HG03469 (cell line): ENCODE data around the gene CERS4.
"Not testable (repeated sequence)": the region's sequence is repeated elsewhere in the genome, so short reads cannot be mapped to it uniquely, and the experiment has no call there.

ENCODE experiments used
- ATAC-seq: cut with Tn5 transposase; IDR thresholded peaks from one replicate; pipeline ENCODE4 v1.9.1; 2021; ENCODE audit warnings: mild to moderate bottlenecking, moderate library complexity, moderate number of reproducible peaks; ENCODE audit not compliant: unreplicated experiment

The CERS4 gene

GRCh38 chr19:8208922-8209461 lies at the start of gene CERS4:
Gene CERS4 (plus strand): TSS chr19:8209370. CDS start chr19:8251077, 41,707 bp downstream.
- no peak for ATAC-seq

GRCh38 chr19:8161135-8161646 lies 48.0 kb upstream of the CERS4 start:
- ATAC-seq, result no peak

- no peak for ATAC-seq
Observed at GRCh38 chr19:8163759-8164158, 45.4 kb upstream of the CERS4 start.

GRCh38 chr19:8167985-8168384 lies 41.2 kb upstream of the CERS4 start:
- no peak for ATAC-seq

- ATAC-seq, result no peak
Observed at GRCh38 chr19:8168537-8168936, 40.6 kb upstream of the CERS4 start.

- no peak for ATAC-seq
Observed at GRCh38 chr19:8174706-8175105, 34.5 kb upstream of the CERS4 start.

- ATAC-seq, result no peak
Observed at GRCh38 chr19:8180018-8180417, 29.2 kb upstream of the CERS4 start.

GRCh38 chr19:8184274-8184673 lies 24.9 kb upstream of the CERS4 start:
- ATAC-seq, result no peak

GRCh38 chr19:8185343-8186068 lies 23.7 kb upstream of the CERS4 start:
- no peak for ATAC-seq

- no peak for ATAC-seq
Observed at GRCh38 chr19:8192221-8192820, 16.8 kb upstream of the CERS4 start.

GRCh38 chr19:8194528-8195267 lies 14.5 kb upstream of the CERS4 start:
- no peak for ATAC-seq

GRCh38 chr19:8196271-8196927 lies 12.8 kb upstream of the CERS4 start:
- ATAC-seq, result no peak

- not testable (repeated sequence) for ATAC-seq
Observed at GRCh38 chr19:8203288-8204120, 5.7 kb upstream of the CERS4 start.

GRCh38 chr19:8204961-8205360 lies 4.2 kb upstream of the CERS4 start:
- no peak for ATAC-seq

- ATAC-seq, result no peak
Observed at GRCh38 chr19:8206147-8207087, 2.8 kb upstream of the CERS4 start.

- not testable (repeated sequence) for ATAC-seq
Observed at GRCh38 chr19:8207326-8207725, 1.8 kb upstream of the CERS4 start.

GRCh38 chr19:8208119-8208921 lies 850 bp upstream of the CERS4 start:
- no peak for ATAC-seq
